Right forelimb (tissue), 1 donor: ENCODE results near the gene CD8B2.
"Not testable (repeated sequence)": the region's sequence is repeated elsewhere in the genome, so short reads cannot be mapped to it uniquely, and the experiment has no call there.

ENCODE experiments used
- DNase-seq: peaks from one replicate; pipeline ENCODE4 v3.0.0-alpha.2; 2018

Gene CD8B2

DNA sequence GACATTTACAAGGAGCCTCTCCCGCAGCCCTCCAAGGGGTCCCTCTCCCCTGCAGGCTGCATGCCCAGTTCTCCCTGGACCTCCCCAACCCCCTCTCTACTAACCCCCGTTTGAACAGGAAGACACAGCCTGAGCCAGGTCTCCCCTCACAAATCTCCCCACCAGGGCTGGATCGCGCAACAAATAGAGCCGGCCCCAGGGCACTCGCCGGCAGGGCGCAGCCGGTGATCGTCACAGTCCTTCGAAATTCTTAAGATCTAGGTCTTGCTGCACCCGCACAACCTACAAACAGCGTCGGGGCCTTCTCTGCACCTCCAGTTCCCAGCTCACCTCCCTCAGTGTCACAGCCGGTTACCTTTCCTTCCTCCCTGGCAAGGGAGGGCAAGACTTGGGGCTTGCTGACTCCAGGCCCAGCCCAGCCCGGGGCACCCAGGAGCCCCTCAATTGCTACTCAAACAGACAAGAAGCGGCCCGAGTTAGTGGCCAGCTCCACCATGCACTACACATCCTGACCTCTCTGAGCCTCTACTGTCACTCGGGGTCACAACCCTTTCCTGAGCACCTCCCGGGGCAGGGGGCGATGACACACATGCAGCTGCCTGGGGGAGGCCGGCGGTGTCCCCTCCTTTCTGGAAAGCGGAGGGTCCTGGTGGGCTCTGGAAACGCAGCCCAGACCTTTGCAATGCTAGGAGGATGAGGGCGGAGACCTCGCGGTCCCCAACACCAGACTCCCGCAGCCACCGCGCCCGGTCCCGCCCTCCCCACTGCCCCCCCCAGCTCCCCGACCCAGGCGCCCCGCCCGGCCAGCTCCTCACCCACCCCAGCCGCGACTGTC lies at the start of gene CD8B2:
Gene CD8B2, plus strand, starts transcription at position 814 of the 835 bp plus-strand sequence. CDS start 63 bp downstream, outside the sequence.
- not testable (repeated sequence) for DNase-seq

DNA sequence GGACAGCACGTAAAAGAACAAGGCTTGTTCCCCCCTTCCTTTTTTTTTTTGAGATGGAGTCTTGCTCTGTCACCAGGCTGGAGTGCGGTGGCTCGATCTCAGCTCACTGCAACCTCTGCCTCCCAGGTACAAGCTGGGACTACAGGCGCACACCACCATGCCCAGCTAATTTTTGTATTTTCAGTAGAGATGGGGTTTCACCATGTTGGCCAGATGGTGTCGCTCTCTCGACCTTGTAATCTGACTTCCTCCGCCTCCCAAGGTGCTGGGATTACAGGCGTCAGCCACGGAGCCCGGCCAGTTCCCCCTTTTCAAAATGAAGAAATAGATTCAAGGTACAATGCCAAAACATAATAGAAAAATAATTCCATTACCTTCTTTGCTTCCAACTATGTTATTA lies 25.3 kb upstream of the CD8B2 start:
- not testable (repeated sequence) for DNase-seq

DNA sequence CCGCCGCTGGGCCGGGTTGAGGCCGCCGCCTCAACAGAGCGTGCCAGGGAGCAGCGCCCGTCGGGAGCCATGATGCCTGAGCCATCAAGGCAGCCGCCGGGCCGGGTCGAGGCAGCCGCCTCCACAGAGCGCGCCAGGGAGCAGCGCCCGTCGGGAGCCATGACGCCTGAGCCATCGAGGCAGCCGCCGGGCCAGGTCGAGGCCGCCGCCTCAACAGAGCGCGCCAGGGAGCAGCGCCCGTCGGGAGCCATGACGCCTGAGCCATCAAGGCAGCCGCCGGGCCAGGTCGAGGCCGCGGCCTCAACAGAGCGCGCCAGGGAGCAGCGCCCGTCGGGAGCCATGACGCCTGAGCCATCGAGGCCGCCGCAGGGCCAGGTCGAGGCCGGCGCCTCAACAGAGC lies 19.6 kb upstream of the CD8B2 start:
- DNase-seq = not testable (repeated sequence)

DNA sequence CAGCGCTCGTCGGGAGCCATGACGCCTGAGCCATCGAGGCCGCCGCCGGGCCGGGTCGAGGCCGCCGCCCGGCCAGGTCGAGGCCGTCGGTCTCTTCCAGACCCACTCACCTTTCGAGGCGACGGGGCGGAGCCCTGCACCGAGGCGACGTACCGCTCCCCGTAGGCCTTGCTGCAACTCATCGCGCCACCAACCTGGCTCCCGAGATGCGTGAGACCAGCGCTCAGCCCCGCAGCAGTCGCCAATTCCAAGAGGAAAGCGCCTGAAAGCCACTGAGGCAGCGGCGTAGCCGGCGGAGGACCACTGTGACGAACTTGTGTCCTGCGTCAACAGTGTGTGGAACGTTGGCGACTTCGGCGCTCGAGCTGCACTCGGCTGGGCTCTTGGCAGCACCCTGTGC lies 19.1 kb upstream of the CD8B2 start, which contains the start of gene RGPD3:
Gene RGPD3, minus strand, starts transcription at position 307 of the 400 bp plus-strand sequence. Its CDS starts 125 bp downstream, at position 182.
- not testable (repeated sequence) for DNase-seq

DNA sequence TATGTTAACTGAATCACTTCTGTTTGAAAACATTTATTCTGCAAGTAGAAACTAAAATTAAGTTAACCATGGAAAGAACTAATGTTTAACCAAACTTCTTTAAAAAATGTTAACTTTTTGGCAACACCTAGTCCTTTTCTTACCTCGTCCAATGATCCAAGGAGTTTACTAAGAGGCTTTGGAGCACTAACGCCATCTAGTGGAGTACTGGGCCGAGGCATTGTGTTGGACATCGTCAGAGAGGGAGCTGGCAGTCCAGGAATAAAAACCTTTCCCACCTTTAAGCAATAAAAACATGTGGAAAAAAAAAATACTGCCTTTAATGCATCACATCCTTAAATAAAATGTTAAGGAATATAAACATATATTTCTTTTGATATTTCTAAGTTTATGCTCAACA lies 16.5 kb upstream of the CD8B2 start:
- DNase-seq = not testable (repeated sequence)

DNA sequence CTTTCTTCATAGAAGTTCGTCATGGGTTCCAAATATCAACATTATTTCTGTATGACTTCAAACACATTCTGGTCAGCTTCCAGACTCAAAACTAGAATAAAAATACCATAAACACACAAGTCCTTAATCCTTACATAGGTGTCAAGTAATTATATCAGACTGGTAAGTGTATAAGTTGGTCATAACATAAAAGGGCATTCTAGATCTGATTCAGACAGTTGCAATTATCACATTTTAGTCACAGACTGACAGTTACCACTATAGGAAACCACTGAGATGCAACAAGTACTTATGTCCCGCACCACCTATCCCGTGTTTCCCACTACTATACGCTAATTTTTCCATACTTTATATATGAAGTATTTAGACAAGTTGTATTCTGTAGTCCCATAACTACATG lies 9.5 kb upstream of the CD8B2 start:
- not testable (repeated sequence) for DNase-seq

DNA sequence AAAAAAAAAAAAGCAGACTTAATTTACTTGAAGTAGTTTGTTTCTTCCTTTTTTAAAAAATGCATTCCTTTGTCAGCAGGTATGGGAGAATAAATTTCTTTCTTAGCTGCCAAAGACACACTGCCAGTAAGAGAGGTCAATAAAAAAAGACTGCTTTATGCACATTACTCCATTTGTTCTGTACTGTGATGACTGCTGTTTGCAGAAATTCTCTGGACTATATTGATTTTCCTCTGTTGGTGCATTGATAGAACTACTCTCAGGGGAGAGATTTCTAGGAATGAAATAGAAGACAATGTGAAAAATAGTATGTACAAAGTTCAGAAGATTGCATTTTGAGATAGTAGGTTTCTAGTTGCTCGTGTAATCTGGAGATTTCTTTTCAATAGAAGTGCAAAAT lies 7.6 kb upstream of the CD8B2 start:
- DNase-seq = not testable (repeated sequence)

DNA sequence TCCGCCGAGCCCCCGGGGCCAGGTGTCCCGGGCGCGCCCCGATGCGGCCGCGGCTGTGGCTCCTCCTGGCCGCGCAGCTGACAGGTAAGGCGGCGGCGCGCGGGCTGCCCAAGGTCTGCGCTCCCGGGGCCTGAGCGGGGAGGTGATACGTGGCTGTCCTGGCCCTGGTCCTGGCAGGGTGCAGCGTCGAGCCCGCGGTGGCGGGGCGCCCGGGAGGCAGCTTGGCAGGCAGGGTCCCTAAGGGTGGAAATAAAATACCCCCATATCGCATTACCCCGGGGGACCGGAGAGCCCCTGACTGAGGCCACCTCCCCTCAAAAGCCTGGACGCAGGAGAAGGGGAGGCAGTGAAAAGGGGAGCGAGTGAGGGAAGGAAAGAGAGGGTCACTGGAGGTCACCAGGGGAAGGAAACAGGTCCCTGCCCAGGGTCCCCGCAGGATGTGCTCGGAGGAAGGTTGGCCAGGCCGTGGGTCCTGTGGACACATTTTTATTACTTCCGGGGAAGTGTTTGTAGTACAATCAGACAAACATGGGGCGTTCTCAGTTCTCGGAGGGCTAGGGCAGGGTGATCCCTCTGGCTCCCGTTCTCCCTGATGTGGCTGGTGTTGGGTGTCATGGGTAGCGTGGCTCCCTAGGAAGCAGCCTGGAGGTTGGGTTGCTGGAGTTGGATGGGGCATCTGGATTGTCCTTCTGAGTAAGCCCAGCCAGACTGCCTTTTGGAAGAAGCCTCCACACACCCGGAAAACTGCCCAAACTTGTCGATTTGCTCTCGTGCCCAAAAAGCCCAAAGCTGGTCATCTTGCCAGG lies 425 bp downstream of the CD8B2 start:
- not testable (repeated sequence) for DNase-seq

DNA sequence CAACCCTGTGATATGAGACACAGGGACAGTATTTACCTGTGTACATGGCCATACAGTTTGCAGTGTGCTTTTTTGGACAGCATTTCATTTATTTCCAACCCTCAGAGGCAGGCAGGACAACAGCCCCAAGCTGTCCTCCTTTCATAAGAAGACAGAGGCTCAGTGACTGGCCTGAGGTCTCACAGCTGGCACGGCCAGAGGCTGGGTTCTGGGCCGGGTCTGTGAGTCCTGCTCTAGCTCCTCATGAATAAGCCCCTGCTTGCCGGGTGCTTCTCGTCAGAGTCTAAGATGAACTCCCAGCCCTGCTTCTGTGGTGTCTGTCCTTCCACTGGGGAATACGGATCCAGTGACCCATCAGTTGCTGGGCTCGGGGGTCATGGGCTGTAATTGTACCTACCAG lies 2.5 kb downstream of the CD8B2 start:
- not testable (repeated sequence) for DNase-seq

DNA sequence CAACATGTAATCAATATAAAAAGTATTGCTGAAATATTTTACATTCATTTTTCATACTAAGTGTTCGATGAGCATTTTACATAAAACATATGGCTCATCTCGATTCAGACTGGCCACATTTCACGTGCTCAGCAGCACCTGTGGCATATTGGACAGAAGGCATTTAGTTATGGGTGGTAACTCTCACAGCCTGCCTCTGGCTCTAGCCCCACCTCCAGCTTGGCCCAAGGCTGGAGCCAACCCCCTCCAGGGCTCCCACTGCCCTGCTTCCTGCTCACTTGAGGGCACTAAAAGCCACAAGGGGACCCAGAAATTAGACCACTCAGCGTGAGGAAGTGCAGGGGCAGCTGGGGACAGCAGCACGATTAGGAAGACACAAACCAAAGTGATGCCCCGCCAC lies 5.2 kb downstream of the CD8B2 start:
- DNase-seq = not testable (repeated sequence)

DNA sequence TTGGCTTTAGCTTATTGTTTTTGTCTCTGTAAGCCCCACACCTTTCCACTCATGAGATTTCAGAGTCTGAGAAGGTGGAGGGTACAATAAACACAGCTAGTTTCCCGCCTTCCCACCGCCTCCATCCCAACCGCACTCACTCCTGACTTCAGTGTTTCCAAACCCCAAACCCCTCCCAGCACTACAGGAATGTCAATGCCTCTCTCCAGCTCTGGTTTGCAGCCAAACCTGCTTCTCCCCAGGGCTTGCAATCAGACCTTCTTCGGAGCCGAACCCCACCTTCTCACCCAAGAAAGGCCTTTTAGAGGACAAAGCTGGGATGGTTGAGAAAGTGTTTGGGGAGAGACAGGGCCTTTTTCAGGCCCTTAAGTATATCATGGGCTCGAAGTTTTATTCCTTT lies 5.7 kb downstream of the CD8B2 start:
- DNase-seq = peak; percentile 68

DNA sequence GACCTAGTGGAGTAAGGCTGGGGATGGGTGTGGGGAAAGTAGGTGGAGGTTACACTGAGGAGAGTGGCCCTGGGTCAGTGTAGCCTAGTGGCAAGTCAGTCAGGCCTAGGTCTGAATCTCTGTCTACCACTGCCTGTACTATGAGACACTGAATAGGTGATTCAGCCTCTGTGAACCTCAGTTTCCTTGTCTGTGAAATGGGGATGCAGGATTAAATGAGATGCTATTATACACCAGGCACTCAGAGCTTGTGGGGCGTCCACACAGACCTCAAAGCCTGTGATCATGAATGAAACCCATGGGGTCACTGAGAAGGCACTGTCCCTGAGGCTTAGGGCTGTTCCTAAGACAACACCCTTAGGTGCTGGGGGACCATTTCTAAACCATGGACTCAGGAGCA lies 11.4 kb downstream of the CD8B2 start:
- DNase-seq = not testable (repeated sequence)

DNA sequence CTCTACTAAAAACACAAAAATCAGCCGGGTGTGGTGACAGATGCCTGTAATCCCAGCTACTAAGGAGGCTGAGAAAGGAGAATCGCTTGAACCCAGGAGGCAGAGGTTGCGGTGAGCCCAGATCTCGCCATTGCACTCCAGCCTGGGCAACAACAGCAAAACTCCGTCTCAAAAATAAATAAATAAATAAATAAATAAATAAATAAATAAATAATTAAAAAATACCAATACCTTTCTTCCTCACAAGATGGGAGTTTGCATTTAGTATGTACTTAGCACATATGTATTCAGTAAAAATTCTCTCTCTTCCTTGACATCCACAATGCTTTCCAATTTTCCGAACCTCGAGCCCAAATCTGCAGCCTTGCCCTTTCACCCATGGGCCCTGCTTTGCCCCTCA lies 13.2 kb downstream of the CD8B2 start:
- DNase-seq = not testable (repeated sequence)

DNA sequence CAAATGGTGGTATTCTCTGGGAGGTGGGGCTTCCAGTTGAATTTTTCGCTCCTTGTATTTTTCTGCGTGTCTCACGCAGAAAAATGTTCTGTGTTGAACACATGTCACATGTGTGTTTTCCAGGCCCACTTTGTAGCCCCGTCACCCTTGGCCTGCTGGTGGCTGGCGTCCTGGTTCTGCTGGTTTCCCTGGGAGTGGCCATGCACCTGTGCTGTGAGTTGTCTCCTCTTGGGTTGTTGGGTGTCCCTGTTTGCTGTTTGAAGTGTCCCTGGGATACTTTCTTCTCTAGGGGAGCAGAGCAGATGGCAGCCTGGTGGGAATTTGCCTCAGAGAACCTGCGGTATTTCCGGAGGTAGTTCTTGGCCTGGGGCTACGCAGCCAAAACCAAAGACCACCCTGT lies 15.2 kb downstream of the CD8B2 start:
- DNase-seq = not testable (repeated sequence)

DNA sequence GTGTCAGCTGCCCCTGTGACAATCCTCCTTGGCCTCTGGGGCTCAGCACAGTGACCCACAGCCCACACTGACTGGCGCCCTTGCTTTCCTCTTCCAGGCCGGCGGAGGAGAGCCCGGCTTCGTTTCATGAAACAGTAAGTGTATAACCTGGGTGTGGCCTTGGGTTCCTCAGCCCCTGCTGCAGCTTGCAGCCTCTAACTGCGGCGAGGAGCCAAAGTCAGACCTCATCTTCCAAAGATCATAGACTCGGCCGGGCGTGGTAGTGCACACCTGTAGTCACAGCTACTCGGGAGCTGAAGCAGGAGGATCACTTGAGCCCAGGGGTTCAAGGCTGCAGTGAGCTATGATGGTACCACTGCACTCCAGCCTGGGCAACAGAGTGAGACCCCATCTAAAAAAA lies 17.0 kb downstream of the CD8B2 start:
- DNase-seq = not testable (repeated sequence)

DNA sequence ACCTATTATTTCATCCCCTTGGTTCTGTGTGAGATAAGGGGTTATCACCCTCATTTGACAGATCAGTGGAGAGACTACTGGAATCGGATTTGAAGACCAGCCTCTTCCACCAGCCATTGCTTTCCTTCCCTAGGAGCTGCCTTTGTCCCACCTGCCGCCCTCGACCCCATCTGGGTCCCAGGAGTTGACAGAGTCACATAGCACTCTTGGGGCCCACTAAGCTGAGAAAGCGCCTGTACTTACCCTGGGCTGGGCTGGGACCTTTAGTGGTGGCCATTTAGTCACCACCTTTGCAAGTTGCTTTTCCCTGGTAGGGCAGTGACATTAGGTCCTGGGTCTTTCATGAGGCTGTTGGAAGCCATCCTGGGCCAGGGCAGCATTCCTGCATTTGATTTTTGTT lies 17.6 kb downstream of the CD8B2 start:
- not testable (repeated sequence) for DNase-seq

DNA sequence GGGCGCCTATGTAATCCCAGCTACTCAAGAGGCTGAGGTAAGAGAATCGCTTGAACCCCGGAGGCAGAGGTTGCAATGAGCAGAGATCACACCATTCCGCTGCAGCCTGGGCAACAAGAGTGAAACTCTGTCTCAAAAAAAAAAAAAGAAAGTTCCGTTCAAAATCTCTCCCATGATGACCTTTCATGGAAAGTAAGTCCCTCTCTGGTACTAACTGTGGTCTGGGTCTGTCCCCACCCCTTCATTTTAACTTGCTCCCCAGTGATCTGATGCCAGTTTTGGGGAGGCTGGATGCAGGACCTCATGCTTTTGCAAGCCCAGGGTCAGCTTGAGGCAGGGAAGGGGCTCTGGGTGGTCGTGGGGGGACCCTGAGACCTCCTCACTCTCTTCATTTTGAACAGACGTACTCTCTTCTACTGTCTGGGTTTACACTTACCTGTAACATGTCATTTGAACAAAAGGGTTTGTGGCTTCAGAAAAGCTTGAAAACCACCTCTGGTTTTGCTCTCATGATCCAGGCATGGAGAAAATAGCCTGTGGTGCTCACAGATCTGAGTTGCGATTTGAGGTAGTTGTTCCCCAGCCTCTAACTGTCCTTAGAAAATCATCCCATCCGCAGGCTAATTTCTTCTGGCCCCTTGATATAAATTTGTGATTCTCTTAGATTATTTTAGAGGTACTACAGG lies 19.0 kb downstream of the CD8B2 start:
- not testable (repeated sequence) for DNase-seq

DNA sequence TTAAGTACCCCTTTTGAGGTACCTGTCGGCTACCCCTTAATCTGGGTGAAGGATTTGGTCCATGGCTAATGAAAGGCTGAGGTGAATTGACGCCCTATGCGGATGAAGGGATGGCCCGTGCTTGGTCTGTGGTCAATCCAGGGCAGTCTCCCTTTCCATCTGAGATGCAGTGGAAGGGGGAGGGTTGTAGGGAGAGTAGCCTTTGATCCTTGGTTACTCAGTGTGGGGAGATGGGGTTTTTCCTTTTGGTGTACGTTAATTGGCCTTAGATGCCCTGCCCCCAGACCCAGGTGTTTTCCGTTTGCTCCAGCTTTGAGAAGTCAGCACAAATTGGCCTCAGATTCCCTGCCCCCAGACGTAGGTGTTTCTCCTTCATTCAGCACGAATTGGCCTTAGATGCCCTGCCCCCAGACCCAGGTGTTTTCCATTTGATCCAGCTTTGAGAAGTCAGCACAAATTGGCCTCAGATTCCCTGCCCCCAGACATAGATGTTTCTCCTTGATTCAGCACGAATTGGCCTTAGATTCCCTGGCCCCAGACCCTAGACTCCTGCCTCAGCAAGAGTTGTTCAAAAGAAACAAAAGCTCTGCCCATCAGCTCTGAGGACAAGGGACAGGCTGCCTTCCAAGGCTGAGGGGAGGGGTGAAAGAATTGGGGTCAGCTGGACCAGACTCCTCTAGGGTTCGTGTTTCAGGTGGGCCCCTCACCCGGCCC lies 21.7 kb downstream of the CD8B2 start:
- DNase-seq = not testable (repeated sequence)

DNA sequence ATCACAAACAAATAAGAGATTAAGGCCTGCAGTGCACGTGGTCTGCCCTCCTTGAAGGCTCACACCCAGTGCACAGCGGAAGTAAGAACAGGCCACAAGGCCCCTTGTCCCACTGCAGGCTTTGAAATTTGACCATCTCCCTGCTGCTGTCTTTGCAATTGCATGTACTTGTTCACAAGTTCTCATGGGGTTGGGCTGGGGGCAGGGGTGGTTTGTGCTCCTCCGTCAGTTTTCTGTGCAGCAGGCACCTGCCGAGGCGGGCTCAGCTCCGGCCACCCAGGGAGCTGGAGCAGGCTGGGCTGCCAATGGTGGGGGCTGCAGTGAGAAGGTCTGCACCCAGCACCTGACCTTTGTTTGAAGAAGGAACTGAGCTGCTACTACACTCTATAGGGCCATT lies 22.2 kb downstream of the CD8B2 start:
- not testable (repeated sequence) for DNase-seq

DNA sequence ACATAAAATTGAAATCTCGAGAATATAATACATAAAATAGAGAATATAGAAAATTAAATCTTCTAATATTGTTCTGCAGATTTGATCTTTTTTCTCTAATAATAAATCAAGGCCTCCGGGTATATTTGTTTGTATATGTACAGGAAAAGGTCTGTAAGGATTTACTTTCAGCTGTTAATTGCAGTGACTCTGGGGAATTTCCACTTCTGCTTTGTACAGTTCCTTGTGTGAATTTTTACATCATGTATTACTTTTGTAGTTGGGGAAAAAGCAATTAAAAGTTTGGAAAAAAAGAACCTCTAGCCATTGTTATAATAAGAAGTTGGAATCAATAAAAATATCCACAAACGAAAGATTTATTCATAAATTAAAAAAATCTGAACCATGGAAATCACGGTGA lies 23.6 kb downstream of the CD8B2 start:
- not testable (repeated sequence) for DNase-seq

DNA sequence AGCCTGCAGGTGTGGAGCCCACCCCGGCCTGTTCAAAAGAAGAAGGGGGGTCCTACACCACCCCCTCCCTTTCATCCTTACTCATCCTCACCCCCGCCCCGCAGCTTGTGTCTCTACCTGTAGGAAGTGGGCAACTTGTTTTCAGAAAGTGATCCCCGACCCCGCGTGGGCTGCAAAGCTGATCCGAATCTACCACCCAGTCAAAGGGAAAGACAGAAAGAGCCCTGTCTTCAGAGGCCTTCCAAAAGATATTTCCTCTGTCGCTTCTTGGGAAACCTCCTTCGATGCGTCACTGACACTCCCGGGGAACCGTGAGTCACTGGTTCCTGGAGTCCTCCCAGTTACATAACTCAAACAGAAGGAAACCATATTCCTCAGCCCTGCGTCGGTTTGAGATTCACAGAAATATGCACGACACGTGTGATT lies 24.3 kb downstream of the CD8B2 start:
- peak; percentile 68 for DNase-seq

DNA sequence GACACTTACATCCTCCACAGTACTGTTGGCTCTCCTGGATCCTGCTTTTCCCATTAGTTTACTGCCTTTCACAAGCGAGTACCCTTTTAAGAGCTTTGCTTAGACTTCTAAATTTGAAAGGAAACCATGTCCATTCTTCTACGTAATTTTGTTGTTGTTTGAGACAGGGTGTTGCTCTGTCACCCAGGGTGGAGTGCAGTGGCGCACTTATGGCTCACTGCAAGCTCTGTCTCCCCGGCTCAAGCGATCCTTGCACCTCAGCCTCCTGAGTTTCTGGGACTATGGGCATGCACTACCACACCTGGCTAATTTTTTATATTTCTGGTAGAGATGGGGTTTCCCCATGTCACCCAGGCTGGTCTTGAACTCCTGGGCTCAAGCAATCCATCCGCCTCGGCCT lies 24.8 kb downstream of the CD8B2 start:
- DNase-seq = not testable (repeated sequence)
